AG10803 (cell line): Measurements from ENCODE around the gene OTUD1.

Experiments used
- DNase-seq: peaks from one replicate; pipeline ENCODE4 v3.0.0; 2010; ENCODE audit warnings: low read depth
- H3K4me3 ChIP-seq: 2 replicates; pipeline ENCODE4 v1.5.1; 2011; ENCODE audit warnings: mild to moderate bottlenecking, low read length, control low read depth
- TF ChIP-seq, protein P1 (sequence below): conservative IDR thresholded peaks from 2 replicates; pipeline ENCODE4 v1.5.1; 2011; ENCODE audit warnings: mild to moderate bottlenecking, low read length, control low read depth, inconsistent platforms

The OTUD1 gene

DNA sequence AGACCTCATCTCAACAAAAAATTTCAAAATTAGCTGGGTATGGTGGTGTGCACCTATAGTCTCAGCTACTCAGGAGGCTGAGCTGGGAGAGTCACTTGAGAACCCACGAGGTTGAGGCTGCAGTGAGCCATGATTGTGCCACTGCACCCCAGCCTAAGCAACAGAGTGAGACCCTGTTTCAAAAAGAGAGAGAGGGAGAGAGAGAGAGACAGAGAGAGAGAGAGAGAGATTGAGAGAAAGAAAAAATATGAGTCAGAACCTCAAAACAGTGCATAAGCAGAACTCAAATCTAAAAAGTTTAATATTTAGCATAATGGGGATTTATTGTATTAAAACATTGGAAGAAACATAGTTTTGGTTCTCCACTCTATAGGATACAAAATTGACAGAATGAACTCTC is 17.5 kb upstream of the OTUD1 start:
- TF ChIP-seq, protein P1, sequence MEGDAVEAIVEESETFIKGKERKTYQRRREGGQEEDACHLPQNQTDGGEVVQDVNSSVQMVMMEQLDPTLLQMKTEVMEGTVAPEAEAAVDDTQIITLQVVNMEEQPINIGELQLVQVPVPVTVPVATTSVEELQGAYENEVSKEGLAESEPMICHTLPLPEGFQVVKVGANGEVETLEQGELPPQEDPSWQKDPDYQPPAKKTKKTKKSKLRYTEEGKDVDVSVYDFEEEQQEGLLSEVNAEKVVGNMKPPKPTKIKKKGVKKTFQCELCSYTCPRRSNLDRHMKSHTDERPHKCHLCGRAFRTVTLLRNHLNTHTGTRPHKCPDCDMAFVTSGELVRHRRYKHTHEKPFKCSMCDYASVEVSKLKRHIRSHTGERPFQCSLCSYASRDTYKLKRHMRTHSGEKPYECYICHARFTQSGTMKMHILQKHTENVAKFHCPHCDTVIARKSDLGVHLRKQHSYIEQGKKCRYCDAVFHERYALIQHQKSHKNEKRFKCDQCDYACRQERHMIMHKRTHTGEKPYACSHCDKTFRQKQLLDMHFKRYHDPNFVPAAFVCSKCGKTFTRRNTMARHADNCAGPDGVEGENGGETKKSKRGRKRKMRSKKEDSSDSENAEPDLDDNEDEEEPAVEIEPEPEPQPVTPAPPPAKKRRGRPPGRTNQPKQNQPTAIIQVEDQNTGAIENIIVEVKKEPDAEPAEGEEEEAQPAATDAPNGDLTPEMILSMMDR, result no peak
- DNase-seq, result no peak
- H3K4me3 ChIP-seq, result no peak overlapping the region

DNA sequence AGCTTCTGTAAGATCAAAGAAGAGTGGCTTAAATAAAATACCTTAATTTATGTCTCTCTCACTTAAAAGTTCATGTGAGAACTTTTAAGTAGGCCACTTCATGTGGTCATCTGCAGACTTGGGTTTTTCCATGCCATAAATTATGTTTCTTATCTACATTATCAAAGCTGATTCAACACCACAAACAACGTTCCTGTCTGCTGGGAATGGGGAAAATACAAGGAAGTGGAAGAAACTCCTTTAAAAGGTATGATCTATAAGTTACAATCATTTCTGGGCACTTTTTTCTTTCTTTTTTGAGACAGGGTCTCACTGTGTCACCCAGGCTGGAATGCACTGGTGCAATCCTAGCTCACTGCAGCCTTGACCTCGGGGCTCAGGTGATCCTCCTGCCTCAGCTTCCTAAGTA is 16.9 kb upstream of the OTUD1 start:
- H3K4me3 ChIP-seq, result no peak overlapping the region
- TF ChIP-seq, protein P1, result no peak
- DNase-seq, result no peak

DNA sequence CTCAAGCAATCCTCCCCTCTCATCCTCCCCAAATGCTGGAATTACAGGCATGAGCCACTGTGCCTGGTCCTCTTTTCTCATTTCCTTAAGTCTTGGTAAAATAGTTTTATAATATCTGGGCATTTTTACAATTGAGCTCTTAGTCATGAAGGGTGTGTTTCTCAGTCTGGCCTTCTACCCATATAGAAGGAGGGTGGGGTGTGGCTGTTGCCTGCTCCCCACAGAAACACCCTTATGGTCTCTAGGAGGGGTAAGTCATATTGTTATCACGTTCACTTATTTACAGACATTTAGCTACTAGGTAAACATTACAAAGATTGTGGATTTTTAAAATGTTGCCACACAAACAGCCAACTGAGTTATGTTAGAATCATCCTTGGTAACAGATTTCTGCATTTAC is 6.7 kb upstream of the OTUD1 start:
- TF ChIP-seq, protein P1, result no peak
- H3K4me3 ChIP-seq, result no peak overlapping the region
- peak; percentile 12 for DNase-seq

DNA sequence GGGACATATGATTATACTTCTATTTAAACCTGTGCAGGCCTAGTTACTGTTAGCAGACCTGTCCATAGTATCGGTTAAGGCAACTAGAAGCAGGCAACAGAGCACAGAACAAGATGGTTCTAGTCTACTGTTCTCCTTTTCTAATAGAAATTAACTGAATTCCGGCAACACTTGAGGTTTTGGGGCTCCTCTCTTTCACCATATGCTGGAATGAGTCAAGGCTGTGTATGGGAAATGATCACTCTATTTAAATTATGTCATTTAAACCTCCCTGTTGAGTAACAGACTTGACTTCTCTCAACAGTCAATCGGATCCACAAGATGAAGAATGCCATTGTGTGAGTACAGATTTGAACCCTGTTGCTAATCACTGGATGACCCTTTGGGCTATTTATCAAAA is 6.2 kb upstream of the OTUD1 start:
- DNase-seq, result peak; percentile 22
- TF ChIP-seq, protein P1, result no peak
- H3K4me3 ChIP-seq, result no peak overlapping the region

DNA sequence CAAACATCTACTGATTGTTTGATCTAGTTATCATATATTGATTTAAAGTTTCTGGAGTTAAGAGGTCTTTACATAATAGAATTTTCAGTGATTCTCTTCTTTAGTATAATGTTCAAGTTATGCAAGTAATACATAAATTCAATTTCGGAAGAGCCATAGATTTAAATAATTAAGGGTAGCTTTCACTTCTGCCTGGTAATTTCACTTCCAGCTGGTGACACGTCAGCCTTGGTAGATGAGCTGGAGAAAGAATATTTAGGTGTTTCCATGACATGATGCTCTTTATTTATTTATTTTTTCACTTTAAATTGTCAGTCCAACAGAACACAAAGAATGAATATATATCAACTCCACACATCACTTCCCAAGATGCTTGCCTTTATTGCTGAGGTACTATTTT is 5.2 kb upstream of the OTUD1 start:
- TF ChIP-seq, protein P1, result no peak
- no peak for DNase-seq
- H3K4me3 ChIP-seq, result no peak overlapping the region

DNA sequence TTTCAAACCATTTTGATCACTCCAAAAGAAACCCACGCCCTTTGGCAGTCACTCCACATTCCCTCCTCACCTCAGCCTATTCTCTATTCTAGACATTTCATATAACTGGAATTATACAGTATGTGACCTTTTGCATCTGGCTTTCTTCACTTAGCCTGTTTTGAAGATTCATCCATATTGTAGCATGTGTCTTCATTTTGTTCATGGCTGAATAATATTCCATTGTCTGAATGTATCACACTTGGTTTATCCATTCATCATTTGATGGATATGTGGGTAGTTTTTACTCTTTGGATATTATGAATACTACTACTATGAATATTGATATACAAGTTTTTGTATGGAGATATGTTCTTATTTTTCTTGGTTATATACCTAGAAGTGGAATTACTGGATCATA is 3.5 kb upstream of the OTUD1 start:
- TF ChIP-seq, protein P1, result no peak
- DNase-seq, result no peak
- no peak overlapping the region for H3K4me3 ChIP-seq

DNA sequence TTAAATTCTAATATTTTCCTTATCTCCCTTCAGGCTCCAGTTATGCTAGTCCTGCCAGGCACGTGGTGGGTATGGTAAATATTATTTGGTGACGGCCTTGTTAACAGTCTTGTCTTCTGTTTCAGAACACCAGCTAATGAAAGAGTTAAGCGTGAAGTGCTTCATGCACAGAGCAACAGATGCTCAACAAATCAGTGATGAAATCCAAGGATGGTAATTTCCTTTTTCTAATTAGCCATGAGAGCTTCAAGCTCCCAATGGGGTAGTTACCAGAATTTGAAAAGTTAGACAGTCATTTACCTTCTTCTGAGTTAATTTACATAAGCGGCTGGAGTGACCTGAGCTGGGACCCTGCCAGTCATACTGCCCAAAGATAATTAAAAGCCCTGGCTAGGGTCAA is 1.9 kb upstream of the OTUD1 start:
- DNase-seq, result no peak
- TF ChIP-seq, protein P1, result no peak
- H3K4me3 ChIP-seq, result no peak overlapping the region
